NCI-H460 (cell line): ENCODE results near the gene ADIPOR2. TPM values are rescaled to one million over a fixed set of nuclear protein-coding genes. Genes with fewer than 3 reads are reported as not detected.
"Not testable (repeated sequence)": the region's sequence is repeated elsewhere in the genome, so short reads cannot be mapped to it uniquely, and the experiment has no call there.

ENCODE experiments used
- DNase-seq: peaks from one replicate; pipeline ENCODE4 v3.0.0-alpha.2; 2016; ENCODE audit warnings: low read depth; ENCODE audit errors: extremely low read depth
- total RNA-seq: library from RNA; depleted of rRNA; stranded (reverse); fragments of >200 nt; shearing (Covaris generic); gene quantifications from 2 replicates; pipeline ENCODE4 v1.2.3, GENCODE V29; 2014

The ADIPOR2 gene
- total RNA-seq, 1 experiment from 2014 or later = 32.1 TPM

DNA sequence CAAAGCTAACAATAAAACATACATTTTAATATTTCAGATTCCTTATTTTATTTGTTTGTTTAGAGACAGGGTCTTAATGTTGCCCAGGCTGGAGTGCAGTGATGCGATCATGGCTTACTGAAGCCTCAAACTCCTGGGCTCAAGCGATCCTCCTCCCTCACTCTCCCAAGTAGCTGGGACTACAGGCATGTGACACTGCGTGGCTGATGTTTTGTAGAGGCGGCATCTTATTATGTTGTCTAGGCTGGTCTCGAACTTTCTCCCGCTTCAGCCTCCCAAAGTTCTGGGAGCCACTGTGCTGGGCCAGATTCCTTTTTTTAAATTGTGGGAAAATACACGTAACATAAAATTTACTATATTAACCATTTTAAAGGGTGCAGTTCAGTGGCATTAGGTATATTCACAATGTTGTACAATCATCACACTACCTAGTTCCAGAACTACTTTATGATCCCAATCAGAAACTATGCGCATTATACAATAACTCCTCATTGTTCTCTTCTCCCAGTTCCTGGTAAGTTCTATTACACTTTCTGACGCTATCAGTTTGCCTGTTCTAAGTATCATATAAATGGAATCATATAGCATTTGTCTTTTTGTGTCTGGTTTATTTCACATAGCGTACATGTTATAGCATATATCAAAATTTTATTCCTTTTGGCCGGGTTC is 40.3 kb downstream of the ADIPOR2 start:
- DNase-seq = no peak

DNA sequence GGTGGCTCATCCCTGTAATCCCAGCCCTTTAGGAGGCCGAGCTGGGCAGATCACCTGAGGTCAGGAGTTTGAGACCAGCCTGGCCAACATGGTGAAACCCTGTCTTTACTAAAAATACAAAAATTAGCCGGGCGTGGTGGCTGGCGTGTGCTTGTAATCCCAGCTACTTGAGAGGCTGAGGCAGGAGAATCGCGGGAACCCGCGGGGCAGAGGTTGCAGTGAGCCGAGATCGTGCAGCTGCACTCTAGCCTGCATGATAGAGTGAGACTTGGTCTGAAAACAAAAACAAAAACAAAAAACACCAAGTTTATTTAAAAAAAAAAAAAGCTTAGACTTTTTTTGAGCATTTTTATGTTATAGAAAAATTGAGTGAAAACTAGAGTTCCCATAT is 40.8 kb downstream of the ADIPOR2 start:
- not testable (repeated sequence) for DNase-seq

DNA sequence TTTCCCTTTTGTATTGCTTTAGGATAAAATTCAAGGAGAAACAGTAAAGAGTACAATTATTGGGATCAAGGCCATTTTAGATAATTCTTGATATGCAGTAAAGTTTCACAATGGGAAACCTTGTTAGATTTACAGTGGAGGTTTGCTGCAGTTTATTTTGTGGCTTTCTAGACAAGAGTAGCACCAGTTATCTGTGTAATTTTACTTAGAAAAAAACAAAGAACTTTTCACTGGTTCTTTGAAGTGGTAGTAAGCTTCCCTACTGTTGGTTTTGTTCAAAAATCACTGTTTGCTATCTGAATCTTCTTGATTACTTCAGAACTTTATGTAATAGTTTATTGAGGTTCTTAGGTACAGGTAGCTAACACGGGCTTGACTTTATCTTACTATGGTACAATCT is 42.0 kb downstream of the ADIPOR2 start:
- no peak for DNase-seq

- not testable (repeated sequence) for DNase-seq
Observed at GRCh38 chr12:1733712-1734111, 42.8 kb downstream of the ADIPOR2 start.

GRCh38 chr12:1737652-1738286 is 46.9 kb downstream of the ADIPOR2 start:
- DNase-seq = no peak

DNA sequence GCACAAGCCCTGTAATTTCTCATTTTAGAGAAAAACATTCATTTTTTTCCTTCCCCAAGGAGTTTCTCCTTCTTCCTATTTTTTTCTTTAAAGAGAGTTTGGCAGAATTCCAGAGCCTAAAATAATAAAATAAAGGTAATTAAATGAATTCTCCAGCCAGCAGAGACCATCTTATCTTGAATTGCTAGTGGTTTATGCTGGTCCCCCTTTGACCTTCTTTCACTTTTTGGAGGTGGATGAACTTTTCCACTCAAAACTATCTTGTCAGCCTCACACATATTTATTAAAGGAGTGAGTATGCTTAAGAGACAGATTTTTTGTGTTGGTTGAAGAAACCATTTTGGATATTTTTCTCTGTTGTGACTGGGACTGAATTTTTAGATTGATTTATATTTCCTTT is 47.6 kb downstream of the ADIPOR2 start:
- no peak for DNase-seq

GRCh38 chr12:1739368-1739767 is 48.5 kb downstream of the ADIPOR2 start:
- DNase-seq = no peak

- no peak for DNase-seq
Observed at GRCh38 chr12:1740161-1740948, 49.5 kb downstream of the ADIPOR2 start.

DNA sequence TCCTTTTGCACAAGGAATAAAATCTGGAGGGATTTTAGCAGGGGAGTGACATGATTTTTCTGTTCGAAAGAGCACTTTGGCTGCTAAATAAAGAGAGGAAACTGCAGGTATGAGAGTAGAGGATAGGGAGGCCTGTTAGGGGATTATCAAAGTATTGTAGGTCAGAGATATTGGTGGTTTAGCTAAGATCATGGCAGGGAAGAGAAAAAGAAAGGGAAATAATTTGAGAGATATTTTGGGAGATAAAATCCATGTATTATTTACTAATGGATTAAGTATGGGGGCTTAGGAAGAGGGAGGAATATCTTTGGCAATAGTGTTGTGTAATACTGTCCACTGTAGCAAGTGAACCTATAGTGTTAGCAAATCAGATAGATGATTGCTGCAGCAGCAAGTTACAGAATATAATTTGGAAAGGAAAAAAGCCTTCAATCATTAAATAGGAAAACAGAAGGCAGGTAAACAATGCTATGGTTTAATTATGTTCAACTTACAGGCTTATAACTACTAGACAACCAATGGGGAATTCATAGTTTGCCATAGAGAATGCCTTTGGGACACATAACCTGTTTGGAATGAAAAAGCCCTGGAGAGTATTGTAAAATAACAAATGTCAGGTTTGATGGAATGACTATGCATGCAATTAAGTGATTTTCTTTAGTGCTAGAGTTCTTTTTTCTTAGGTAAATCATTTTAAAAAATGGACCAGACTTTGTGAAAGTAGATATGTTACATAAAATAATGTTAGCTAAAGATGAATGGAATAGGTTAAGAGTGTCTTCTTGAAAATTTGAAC is 50.5 kb downstream of the ADIPOR2 start:
- DNase-seq = no peak

DNA sequence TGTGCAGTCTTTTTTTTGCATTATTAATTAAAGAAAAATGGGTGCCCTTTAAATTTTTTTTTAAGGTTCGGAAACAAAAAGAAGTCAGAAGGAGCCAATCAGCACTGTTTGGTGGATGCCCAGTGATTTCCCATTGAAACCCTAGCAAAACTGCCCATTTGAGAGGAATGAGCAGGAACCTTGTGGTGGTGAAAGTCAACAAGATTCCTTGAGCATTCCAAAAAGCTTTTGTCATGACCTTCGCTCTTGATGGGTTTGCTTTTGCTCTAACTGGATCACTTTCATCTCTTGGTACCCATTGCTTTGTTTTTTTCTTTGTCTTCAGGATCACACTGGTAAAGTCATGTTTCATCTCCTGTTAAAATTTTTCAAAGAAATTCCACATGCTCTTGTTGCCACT is 54.1 kb downstream of the ADIPOR2 start:
- no peak for DNase-seq

- DNase-seq = no peak
Observed at GRCh38 chr12:1747609-1748008, 56.7 kb downstream of the ADIPOR2 start.

DNA sequence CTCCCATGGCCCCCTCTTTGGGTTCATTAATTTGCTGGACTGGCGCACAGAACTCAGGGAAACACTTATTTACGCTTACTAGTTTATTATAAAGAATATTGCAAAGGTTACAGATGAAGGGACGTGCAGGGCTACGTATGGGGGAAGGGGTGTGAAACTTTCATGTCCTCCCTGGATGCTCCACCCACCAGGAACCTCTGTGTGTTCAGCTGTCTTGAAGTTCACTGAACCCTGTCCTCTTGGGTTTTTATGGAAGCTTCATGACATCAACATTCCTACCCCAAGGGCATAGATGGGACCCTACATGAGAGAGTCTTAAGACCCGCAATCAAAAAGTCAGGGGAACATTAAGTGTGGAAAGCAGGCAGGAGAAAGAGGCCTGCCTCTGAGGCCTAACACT is 58.1 kb downstream of the ADIPOR2 start:
- no peak for DNase-seq

- DNase-seq = no peak
Observed at GRCh38 chr12:1750300-1750699, 59.4 kb downstream of the ADIPOR2 start.

DNA sequence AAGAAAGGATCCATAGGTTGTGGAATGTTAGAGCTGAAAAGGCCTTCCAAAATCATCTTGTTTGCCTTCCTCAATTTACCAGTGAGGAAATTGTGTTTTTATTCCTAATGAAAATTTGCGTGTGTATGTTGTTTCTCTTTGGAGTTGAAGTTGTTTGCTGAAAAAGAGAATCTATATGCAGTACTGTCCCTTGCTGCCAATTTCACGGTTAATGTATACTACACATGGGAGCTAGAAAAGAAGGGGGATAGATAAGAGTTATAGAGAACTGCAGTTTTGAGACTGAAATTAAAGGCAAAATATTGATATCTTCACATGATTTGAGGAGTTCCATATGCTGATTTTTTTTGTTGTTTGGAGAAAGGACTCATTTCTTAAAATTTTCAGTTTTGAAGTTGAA is 67.5 kb downstream of the ADIPOR2 start:
- no peak for DNase-seq

DNA sequence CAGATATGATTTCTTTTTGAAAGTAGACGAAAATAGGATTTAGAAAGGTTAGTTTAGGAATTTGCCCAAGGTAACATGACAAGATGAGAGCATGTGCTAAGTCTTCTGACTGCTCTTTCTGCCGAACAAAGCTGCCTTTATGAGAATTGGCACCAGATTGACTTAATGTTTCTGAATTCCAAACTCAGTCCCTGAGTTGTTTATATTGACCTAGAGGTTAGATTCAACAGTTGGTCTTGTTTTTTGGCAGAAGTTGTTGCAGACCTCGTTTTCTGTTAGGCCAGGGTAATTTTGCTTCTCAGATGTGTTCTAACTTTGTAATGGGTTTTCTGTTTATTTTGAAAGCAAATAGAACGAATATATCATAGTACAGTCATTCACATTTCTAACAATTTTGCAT is 68.0 kb downstream of the ADIPOR2 start:
- peak; percentile 16 for DNase-seq

GRCh38 chr12:1760566-1761382 is 69.9 kb downstream of the ADIPOR2 start:
- peak; percentile 69 for DNase-seq

- no peak for DNase-seq
Observed at GRCh38 chr12:1761857-1762256, 71.0 kb downstream of the ADIPOR2 start.

GRCh38 chr12:1763153-1763552 is 72.3 kb downstream of the ADIPOR2 start:
- no peak for DNase-seq

DNA sequence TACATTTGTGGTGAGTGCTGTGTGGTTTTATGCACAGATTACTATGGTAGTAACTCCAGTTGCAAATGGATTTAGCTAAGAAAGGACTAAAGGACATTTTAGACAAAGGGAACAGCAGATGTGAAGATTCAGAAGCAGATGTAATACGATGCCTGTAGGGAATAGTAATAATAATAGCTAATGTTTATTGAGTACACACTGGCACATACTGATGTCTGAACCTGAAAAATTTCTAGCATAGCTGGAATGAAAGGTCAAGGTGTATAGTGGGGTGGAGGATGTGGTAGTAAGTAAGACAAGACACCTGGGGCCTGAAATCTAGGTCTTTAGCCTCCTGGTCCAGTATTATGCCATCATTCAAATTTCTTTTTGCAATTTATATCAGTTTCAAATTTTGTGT is 75.2 kb downstream of the ADIPOR2 start:
- no peak for DNase-seq

DNA sequence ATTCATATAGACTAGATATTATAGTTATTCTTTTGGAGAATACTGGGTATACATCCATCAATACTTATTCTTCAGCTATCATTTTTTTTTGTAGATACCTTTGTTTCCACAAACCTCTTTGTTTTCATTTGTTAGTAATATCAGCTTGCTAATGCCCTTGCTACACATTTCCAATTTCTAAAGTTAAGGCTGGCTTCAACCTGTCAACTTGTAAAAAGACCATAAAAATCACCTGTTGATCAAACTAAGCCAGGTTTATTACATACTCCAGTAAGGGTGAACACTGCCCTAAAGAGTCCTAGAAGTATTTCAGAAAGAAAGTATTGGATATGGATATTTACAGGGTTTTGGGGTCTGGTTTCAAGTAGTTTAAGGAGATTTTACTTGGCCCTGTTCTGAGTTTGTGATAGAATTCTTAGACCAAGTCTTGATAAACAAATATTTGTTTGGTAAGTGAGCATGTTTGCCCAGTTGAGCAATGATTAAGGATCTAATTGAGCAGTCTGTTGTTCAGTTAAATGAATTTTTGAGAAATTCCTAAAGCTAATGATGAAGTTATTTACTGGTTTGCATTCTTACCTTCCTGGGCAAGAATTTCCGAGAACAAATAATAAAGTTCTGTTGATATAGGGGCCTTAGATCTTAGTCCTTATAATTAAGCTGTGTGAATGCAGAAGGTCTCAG is 76.7 kb downstream of the ADIPOR2 start:
- no peak for DNase-seq
